ACC112 (cell line): ENCODE data around the gene TWIST2.

Experiments
- H2AFZ ChIP-seq: fragments of 200-600 bp; sonication (generic); one replicate; pipeline ENCODE4 v1.6.0; 2017; ENCODE audit warnings: antibody characterized with exemption, low read length; ENCODE audit not compliant: unreplicated experiment
- H3K27ac ChIP-seq: fragments of 200-600 bp; sonication (generic); 2 replicates; pipeline ENCODE4 v1.5.1; 2014; ENCODE audit warnings: low read depth, mild to moderate bottlenecking, antibody characterized with exemption, low read length, moderate library complexity
- H3K27me3 ChIP-seq: fragments of 200-600 bp; sonication (generic); 2 replicates; pipeline ENCODE4 v1.6.1; 2014; ENCODE audit warnings: mild to moderate bottlenecking, antibody characterized with exemption, low read length, moderate library complexity, mixed read lengths; ENCODE audit not compliant: insufficient read depth
- H3K36me3 ChIP-seq: fragments of 200-600 bp; sonication (generic); 2 replicates; pipeline ENCODE4 v1.6.1; 2016; ENCODE audit warnings: mild to moderate bottlenecking, antibody characterized with exemption, low read length, moderate library complexity, mixed read lengths; ENCODE audit not compliant: insufficient read depth
- H3K4me1 ChIP-seq: fragments of 200-600 bp; sonication (generic); one replicate; pipeline ENCODE4 v1.6.1; 2016; ENCODE audit warnings: low read length, mixed read lengths; ENCODE audit not compliant: insufficient read depth, unreplicated experiment, control insufficient read depth
- H3K4me3 ChIP-seq: fragments of 200-600 bp; sonication (generic); 2 replicates; pipeline ENCODE4 v1.5.1; 2014; ENCODE audit warnings: mild to moderate bottlenecking, low read depth, low read length
- H3K79me2 ChIP-seq: fragments of 200-600 bp; sonication (generic); one replicate; pipeline ENCODE4 v1.6.0; 2016; ENCODE audit warnings: low read length; ENCODE audit not compliant: control insufficient read depth, unreplicated experiment, insufficient read depth

Gene TWIST2

DNA sequence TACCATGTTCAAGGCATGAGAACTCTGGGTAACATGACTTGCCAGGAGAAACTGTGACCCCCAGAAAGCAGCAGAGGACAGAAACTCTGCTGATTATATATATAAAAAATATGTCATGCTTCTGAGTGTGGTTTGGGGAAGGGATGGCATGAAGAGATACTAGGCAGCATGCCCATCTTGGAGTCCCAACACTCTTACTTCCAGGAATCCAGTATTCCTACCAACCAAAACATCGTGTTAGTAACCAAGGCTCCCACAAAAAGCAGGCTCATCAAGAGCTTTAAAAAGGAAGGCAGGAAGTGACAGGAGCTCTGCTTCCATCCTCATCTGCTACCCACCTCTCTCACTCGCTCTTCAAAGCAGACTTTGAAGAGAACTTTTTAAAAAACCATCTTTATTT, 31.6 kb upstream of the TWIST2 start:
- no peak overlapping the region for H3K27ac ChIP-seq
- H2AFZ ChIP-seq = no peak overlapping the region
- H3K79me2 ChIP-seq = no peaks in the 10 kb centered on the region
- H3K27me3 ChIP-seq = peaks cover 59% of the 10 kb centered on the region
- H3K36me3 ChIP-seq = no peaks in the 10 kb centered on the region
- H3K4me3 ChIP-seq = no peak overlapping the region
- H3K4me1 ChIP-seq = no peaks in the 10 kb centered on the region

DNA sequence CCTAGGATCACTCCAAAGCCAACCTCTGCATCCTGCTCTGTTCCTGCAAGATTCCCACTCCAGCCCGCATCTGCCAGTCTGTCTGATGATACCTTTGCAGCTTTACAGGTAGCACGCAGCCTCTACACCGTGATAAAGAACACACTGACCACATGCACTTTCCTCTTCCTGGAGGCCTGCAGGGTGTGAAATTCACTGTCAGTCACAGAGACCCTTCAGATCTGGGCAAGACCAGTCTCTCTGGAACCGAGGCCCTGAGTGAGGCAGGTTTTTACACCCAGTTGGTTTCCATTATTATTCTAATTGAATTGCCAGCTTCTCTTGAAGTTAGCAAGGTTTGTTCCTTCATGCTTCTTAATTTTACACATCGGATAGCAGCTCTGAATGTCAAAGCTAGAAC, 30.5 kb upstream of the TWIST2 start:
- Histone ChIP-seq H2AFZ (no peak overlapping the region), H3K36me3 (no peaks in the 10 kb centered on the region), H3K27ac (no peak overlapping the region), H3K4me3 (no peak overlapping the region), H3K79me2 (no peaks in the 10 kb centered on the region), H3K4me1 (no peaks in the 10 kb centered on the region), H3K27me3 (peaks cover 67% of the 10 kb centered on the region)

DNA sequence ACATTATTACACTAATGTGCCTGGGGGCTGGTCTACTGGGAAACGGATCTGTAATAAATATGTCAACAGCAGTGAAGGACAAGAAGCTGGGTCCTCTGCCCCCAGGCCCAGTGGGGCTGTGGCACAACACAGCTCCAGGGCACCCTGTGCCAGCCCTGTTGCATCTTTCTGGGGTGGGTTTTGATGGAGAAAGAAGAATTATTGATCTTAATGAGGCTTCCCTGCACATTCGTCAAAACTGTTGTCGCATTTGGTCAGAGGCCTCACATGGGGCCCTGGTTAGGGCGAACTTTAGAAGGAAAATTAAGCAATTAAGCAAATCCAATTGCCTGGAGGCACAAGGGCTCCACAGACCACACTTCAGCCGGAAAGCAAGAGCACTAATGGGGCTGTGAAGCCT, 30.0 kb upstream of the TWIST2 start:
- peaks cover 71% of the 10 kb centered on the region for H3K27me3 ChIP-seq
- no peaks in the 10 kb centered on the region for H3K36me3 ChIP-seq
- no peak overlapping the region for H3K4me3 ChIP-seq
- H3K79me2 ChIP-seq = no peaks in the 10 kb centered on the region
- no peak overlapping the region for H3K27ac ChIP-seq
- no peak overlapping the region for H2AFZ ChIP-seq
- no peaks in the 10 kb centered on the region for H3K4me1 ChIP-seq

DNA sequence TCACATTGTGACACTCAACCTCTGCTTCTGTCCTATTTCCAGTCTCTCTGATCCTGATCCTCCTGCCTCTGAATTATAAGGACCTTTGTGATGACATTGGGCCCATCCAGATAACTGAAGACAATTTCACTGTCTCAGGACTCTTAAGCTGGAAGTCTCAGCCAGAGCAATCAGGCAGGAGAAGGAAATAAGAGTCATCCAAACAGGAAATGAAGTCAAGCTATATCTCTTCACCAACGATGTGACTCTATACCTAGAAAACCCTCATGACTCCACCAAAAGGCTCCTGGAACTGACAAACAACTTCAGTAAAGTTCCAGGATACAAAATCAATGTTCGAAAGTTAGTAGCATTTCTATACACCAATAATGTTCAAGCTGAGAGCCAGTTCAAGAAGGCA, 29.3 kb upstream of the TWIST2 start:
- H3K4me1 ChIP-seq = no peaks in the 10 kb centered on the region
- H2AFZ ChIP-seq = no peak overlapping the region
- no peaks in the 10 kb centered on the region for H3K36me3 ChIP-seq
- H3K79me2 ChIP-seq = no peaks in the 10 kb centered on the region
- peaks cover 72% of the 10 kb centered on the region for H3K27me3 ChIP-seq
- H3K27ac ChIP-seq = no peak overlapping the region
- H3K4me3 ChIP-seq = no peak overlapping the region

DNA sequence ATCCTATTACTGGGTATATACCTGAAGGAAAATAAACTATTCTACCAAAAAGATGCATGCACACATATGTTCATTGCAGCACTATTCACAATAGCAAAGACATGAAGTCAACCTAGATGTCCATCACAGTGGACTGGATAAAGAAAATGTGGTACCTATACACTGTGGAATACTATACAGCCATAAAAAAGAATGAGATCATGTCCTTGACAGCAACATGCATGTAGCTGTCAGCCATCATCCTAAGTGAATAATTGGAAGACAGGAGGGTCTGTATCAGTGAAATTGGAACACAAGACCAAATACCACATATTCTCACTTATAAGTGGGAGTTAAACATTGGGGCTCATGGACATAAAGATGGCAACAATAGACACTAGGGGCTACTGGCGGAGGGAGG, 27.7 kb upstream of the TWIST2 start:
- no peaks in the 10 kb centered on the region for H3K79me2 ChIP-seq
- peaks cover 73% of the 10 kb centered on the region for H3K27me3 ChIP-seq
- no peaks in the 10 kb centered on the region for H3K36me3 ChIP-seq
- H3K4me3 ChIP-seq = no peak overlapping the region
- no peak overlapping the region for H2AFZ ChIP-seq
- no peak overlapping the region for H3K27ac ChIP-seq
- no peaks in the 10 kb centered on the region for H3K4me1 ChIP-seq

DNA sequence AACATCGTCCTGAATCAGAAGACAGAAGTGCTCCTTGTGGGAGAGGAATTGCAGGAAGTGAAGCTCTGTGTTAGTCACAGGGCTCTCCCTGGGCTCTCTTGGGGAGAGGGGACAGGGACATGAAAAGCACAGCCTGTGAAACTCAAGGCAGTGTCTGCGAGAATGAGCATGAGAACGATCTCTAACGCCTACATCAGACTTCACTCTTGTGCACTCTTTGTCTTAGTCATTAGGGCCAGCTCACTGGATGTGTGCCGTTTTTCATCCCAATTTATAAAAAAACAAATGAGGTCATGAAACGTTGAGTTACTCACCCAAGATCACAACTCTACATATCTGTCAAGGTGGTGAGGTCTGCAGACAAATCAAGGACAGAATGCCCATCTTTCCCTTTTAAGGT, 27.0 kb upstream of the TWIST2 start:
- Histone ChIP-seq H3K4me1 (no peaks in the 10 kb centered on the region), H3K79me2 (no peaks in the 10 kb centered on the region), H3K4me3 (no peak overlapping the region), H2AFZ (no peak overlapping the region), H3K36me3 (no peaks in the 10 kb centered on the region), H3K27ac (no peak overlapping the region), H3K27me3 (peaks cover 68% of the 10 kb centered on the region)

DNA sequence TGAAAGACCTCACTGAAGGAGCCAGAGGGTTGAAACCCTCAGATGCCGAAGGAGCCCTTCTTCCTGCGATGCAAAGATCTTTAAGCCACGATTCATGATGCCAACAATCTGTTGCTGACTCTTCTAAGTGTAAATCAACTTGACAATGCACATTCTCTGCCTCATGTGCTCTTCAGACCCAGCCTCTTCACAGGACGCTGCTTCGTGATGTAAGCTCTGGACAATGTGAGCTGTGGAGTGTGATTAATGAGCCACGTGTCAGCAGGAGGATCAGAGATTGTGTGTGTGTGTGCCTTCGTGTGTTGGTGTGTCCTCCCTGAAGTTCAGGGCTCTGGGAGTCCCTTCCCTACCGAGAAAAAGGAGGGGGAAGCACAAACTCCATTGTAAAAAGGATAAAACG, 26.5 kb upstream of the TWIST2 start:
- H2AFZ ChIP-seq = no peak overlapping the region
- no peaks in the 10 kb centered on the region for H3K79me2 ChIP-seq
- H3K36me3 ChIP-seq = no peaks in the 10 kb centered on the region
- H3K4me1 ChIP-seq = no peaks in the 10 kb centered on the region
- H3K27ac ChIP-seq = no peak overlapping the region
- peaks cover 66% of the 10 kb centered on the region for H3K27me3 ChIP-seq
- no peak overlapping the region for H3K4me3 ChIP-seq

DNA sequence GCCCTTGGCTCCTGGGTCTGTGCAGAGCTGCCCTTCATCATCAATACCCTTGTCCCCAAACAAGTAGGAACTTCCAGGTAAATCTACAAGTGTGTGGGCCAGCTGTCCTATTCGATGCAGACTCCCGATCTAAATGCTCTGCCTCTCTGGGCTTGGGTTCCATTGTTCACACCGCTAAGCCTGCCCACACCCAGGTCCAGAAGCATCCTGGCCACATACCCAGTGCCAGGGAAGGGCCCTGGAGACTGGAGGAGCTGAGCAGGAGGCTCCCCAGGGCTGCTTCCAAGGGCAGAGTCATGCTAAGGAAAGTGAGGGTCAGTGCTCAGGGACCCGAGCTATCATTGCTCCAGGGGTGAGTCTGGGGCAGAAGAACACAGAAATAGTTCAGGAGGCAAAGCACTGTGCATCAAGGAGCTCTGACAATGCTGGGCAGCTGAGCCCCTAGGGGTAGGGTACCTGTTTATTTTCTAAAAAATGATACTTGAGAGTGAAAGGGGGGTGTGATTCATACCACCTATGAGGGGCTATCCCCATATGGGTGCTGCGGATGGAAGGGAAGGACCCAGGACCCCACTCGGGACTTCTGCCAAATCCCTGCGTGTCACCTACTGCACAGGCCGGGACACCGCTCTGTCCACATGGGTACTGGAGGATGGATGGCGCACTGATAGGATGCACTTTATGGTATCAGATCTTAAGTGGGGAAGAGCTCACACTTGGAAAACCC, 25.8 kb upstream of the TWIST2 start:
- Histone ChIP-seq H3K79me2 (no peaks in the 10 kb centered on the region), H2AFZ (no peak overlapping the region), H3K27me3 (peaks cover 59% of the 10 kb centered on the region), H3K4me3 (no peak overlapping the region), H3K36me3 (no peaks in the 10 kb centered on the region), H3K27ac (no peak overlapping the region), H3K4me1 (no peaks in the 10 kb centered on the region)

DNA sequence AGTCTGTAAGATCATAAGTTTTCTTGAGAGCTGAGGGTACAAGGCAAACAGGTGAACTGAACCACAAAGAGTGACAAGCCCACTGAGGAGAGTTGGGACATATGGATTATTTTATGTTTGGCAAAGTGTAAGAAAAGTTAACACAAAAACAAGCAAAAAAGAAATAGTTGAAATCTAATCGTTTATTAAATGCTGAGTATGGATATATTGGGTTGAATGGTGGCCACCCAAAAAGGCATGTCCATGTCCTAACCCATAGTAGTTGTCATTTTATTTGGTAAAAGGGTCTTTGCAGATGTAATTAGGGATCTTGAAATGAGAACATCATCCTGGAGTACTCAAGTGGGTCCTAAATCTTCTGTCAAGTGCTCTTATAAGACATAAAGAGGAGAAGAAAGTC, 24.9 kb upstream of the TWIST2 start:
- Histone ChIP-seq H3K27ac (no peak overlapping the region), H3K4me3 (no peak overlapping the region), H2AFZ (no peak overlapping the region), H3K36me3 (no peaks in the 10 kb centered on the region), H3K27me3 (peaks cover 59% of the 10 kb centered on the region), H3K4me1 (no peaks in the 10 kb centered on the region), H3K79me2 (no peaks in the 10 kb centered on the region)

DNA sequence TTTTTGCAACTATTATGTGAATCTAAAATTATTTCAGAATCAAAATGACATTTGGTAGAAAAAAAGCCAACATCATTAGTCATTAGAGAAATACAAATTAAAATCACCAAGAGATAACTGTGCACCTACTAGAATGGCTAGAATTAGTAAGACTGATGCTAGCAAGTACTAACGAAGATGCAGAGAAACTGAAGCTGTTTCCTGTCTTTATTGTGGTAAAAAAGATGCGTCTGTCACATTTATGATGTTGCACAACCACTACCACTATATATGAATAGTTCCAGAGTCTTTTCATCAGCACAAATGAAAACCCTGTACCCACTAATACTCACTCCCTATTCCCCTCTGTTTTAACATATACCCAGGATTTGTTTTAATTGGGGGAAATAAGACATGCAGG, 16.7 kb upstream of the TWIST2 start:
- Histone ChIP-seq H3K27me3 (peaks cover 75% of the 10 kb centered on the region), H3K4me3 (no peak overlapping the region), H3K79me2 (no peaks in the 10 kb centered on the region), H2AFZ (no peak overlapping the region), H3K27ac (no peak overlapping the region), H3K4me1 (no peaks in the 10 kb centered on the region), H3K36me3 (no peaks in the 10 kb centered on the region)

DNA sequence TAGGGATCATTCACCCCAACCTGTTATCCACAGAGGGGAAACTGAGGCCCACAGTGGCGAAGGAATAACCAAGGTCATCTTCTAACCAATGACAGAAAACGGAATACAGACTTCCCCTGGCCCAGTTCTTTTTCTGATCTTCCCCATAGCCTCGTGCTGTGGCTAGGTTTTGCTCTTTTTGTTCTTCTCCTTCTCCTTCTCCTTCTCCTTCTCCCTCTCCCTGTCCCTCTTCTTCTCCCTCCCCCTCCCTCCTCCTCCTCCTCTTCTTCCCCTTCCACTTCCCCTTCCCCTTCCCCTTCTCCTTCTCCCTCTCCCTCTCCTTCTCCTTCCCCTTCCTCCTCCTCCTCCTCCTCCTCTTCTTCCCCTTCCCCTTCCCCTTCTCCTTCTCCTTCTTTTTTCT, 12.9 kb upstream of the TWIST2 start:
- H3K27me3 ChIP-seq = peaks cover 57% of the 10 kb centered on the region
- no peak overlapping the region for H3K27ac ChIP-seq
- no peak overlapping the region for H2AFZ ChIP-seq
- no peak overlapping the region for H3K4me3 ChIP-seq
- H3K79me2 ChIP-seq = no peaks in the 10 kb centered on the region
- no peaks in the 10 kb centered on the region for H3K4me1 ChIP-seq
- no peaks in the 10 kb centered on the region for H3K36me3 ChIP-seq
